Measurements from ENCODE around the gene GORASP1. TPM values are rescaled to one million over a fixed set of nuclear protein-coding genes. Genes with fewer than 3 reads are reported as not detected.

The GORASP1 gene
- 40.8 TPM for total RNA-seq

GRCh38 chr3:39107388-39108199 is at the start of gene GORASP1, which contains the start of gene TTC21A:
Gene GORASP1, minus strand, starts transcription at chr3:39107627. Its CDS starts 86 bp downstream, at chr3:39107541.
Gene TTC21A, plus strand, starts transcription at chr3:39107680. Its CDS starts 158 bp downstream, at chr3:39107838.

GRCh38 chr3:39051649-39052561 is 55.5 kb downstream of the GORASP1 start, which contains the start of the genes SCN11A and WDR48:
Gene SCN11A, minus strand, starts transcription at chr3:39051944. Its CDS starts 101,582 bp downstream, at chr3:38950362.
Gene WDR48, plus strand, starts transcription at chr3:39052016. Its CDS starts 10 bp downstream, at chr3:39052026.

Other genes starting within 250 kb of the GORASP1 start
- 0.46 TPM for gene SCN11A, start 55.7 kb downstream of the GORASP1 start, total RNA-seq
- gene WDR48, start 55.6 kb downstream of the GORASP1 start, total RNA-seq: 84.7 TPM
- gene TTC21A, start 53 bp upstream of the GORASP1 start, total RNA-seq: 3.2 TPM
- 6.9 TPM for gene CSRNP1, start 46.0 kb upstream of the GORASP1 start, total RNA-seq
- gene XIRP1, start 85.0 kb upstream of the GORASP1 start, total RNA-seq: under 0.01 TPM
- 28.8 TPM for gene CX3CR1, start 172.4 kb upstream of the GORASP1 start, total RNA-seq
- gene CCR8, start 222.1 kb upstream of the GORASP1 start, total RNA-seq: not detected